Esophagus (tissue), 2 donors: ENCODE measurements around the gene FAM83C. TPM values are rescaled to one million over a fixed set of nuclear protein-coding genes. Genes with fewer than 3 reads are reported as not detected.

Source experiments
- H3K27ac ChIP-seq, 2 donors: one replicate each; pipeline ENCODE4 v1.5.1; 2013; ENCODE audit warnings: low read depth in 2 of 2, mild to moderate bottlenecking in 2 of 2, inconsistent platforms in 1 of 2, low read length in 1 of 2, moderate library complexity in 1 of 2
- H3K27me3 ChIP-seq, 2 donors: one replicate each; pipeline ENCODE4 v1.6.1; 2013; ENCODE audit warnings: low read length in 2 of 2, control low read depth in 1 of 2, mild to moderate bottlenecking in 1 of 2; ENCODE audit not compliant: insufficient read depth in 2 of 2, control insufficient read depth in 1 of 2
- H3K36me3 ChIP-seq, 2 donors: one replicate each; pipeline ENCODE4 v1.6.1; 2013; ENCODE audit warnings: low read length in 1 of 2; ENCODE audit not compliant: control insufficient read depth in 2 of 2, insufficient read depth in 2 of 2
- H3K4me1 ChIP-seq, 2 donors: one replicate each; pipeline ENCODE4 v1.6.1; 2013; ENCODE audit warnings: low read length in 1 of 2; ENCODE audit not compliant: control insufficient read depth in 2 of 2, insufficient read depth in 2 of 2
- H3K4me3 ChIP-seq, 2 donors: one replicate each; pipeline ENCODE4 v1.5.1; 2013; ENCODE audit warnings: low read length in 2 of 2, mild to moderate bottlenecking in 2 of 2, low read depth in 1 of 2, moderate library complexity in 1 of 2
- H3K9me3 ChIP-seq, 2 donors: one replicate each; pipeline ENCODE4 v1.6.1; 2013; ENCODE audit warnings: mild to moderate bottlenecking in 2 of 2, low read depth in 1 of 2, low read length in 1 of 2, moderate library complexity in 1 of 2; ENCODE audit not compliant: control insufficient read depth in 2 of 2, insufficient read depth in 1 of 2
- WGBS, 2 donors: extraction: QIAGEN DNeasy Blood & Tissue Kit; methylation state at CpG; one replicate each; pipeline ENCODE4 v1.1.7; 2013; 5-methylcytosine and 5-hydroxymethylcytosine counted together
- polyA plus RNA-seq, 2 donors: library from polyadenylated mRNA; stranded (reverse); fragments of 200-250 nt; gene quantifications; one replicate each; pipeline ENCODE4 v1.2.3, GENCODE V29; 2013
- donor health status: healthy with polysubstance abuse.
- donor health status: Bipolar disorder and iron deficiency.

FAM83C gene
- polyA plus RNA-seq, 2 donors: 32.3 to 35.9 TPM

DNA sequence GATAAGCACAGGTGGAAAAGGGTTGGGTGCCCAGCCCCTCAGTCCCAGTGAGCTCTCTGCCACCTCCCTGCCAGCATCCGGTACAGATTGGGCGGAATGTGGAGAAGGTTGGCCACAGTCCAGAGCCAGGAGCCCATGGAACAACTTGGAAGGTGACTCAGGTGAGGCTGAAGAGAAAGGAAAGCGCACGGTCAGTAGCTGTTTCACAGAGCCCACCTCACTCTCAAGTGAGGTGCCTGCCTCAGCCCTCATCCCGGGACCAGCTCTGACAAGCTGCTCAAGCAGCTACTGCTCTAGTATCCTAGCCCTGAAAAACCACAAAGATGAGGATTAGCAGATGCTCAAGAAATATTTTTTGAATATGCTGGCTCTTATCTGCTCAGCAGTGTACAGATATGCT, 13.2 kb downstream of the FAM83C start:
- WGBS, 2 donors: 78 to 85% methylated on average over 5 of the region's 5 CpGs
- H3K4me1 ChIP-seq: peaks cover 5 to 10% of the 10 kb centered on the region in 2 donors
- H3K9me3 ChIP-seq: no peaks in the 10 kb centered on the region
- H3K27ac ChIP-seq: peak overlapping the region; percentile 97 to 99
- H3K36me3 ChIP-seq: peaks cover 10 to 28% of the 10 kb centered on the region in 2 donors
- H3K4me3 ChIP-seq: no peak overlapping the region
- no peaks in the 10 kb centered on the region for H3K27me3 ChIP-seq

DNA sequence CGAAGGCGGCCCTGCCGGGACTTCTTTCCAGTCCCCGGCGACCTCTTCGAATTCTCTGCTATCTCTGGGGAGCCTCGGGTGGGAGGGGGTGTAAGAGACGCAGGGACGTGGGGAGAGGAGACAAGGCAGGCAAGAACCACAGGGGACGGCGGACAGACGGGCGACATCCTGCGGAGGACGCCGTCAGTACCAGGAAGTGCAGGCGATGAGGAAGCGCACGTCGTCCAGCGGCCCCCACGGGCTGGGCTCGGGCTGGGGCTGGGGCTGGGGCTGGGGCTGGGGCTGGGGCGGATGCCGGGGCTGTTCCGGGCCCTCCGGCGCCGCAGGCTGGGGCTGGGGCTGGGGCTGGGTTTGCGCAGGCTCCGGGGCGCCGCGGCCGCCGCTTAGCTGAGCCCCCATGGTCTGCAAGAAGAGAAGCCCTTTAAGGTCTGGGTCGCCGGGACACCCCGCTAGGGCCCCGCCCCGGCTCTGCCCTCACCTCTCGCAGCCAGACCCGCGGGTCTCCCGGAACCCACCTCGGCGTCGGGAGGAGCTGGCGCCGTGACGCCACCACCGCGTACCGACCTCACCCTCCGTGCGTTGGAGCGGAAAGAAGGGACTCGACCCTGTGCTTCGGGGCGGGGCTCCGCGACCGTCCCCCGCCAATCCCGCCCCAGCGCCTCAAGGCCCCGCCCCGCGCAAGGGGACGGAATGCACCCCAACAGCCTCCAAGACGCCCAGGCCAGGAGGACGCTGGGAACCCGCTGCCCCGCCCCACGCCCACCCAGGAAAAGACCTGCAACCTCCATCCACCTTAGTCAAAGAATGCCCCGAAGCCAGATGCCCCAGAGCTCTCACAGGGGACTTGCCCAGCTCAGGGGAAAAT, 14.5 kb downstream of the FAM83C start, which contains the start of gene MMP24OS:
MMP24OS (minus strand) TSS at position 592 of the 865 bp plus-strand sequence; CDS start at position 399, 193 bp downstream.
- WGBS, 2 donors: 1% methylated on average over 68 to 76 of the region's 76 CpGs
- H3K27ac ChIP-seq: peak within 1 kb of the TSS; percentile 97 to 99
- H3K36me3 ChIP-seq: peaks cover 10 to 34% of the 10 kb centered on the region in 2 donors
- H3K4me3 ChIP-seq: peak within 1 kb of the TSS; percentile 65 to 79
- H3K4me1 ChIP-seq: peaks cover 5 to 10% of the 10 kb centered on the region in 2 donors
- no peaks in the 10 kb centered on the region for H3K27me3 ChIP-seq
- H3K9me3 ChIP-seq: no peaks in the 10 kb centered on the region

DNA sequence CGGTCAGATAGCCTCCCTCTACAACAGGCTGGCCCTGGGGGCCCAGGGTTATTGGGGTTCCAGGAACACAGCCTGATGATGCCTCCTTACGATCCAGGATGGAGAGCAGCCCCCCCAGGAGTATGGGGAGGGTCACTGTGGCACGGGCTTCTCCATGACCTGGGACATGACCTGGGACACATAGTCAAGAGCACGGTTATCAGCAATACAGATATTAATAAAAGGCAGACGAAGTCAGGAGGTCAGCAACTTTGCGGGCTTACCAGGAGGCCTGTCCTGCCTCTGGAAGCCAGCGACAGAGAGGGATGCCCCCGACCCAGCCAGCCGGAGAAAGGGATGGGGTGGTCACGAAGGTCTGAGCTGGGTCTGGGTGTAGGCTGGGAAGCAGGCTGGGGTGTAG, 15.1 kb downstream of the FAM83C start:
- no peaks in the 10 kb centered on the region for H3K27me3 ChIP-seq
- peaks cover 5 to 10% of the 10 kb centered on the region in 2 donors for H3K4me1 ChIP-seq
- peaks cover 10 to 34% of the 10 kb centered on the region in 2 donors for H3K36me3 ChIP-seq
- H3K9me3 ChIP-seq: no peaks in the 10 kb centered on the region
- H3K4me3 ChIP-seq: peak overlapping the region; percentile 65 to 79
- WGBS, 2 donors: 10% methylated on average over 10 of the region's 10 CpGs
- H3K27ac ChIP-seq: peak overlapping the region; percentile 97 to 99

DNA sequence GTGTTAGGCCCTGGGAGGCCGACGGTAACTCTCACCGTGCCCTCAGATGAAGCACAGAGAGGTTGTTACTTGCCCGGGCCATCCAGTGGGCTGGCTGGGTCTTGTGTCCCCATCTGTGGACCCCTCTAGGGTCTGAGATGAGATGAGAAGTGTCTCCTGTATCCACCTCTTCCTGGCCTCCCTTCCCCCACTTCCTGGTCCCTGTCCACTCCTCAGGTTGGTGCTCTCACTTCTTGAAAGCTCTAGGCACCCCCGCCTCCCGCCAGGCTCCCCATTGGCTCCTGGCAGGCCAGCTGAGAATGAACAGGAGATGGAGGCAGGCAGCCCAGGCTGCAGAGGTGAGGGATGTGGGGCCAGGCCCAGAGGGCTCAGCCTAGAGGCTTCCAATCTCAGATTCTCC, 15.8 kb downstream of the FAM83C start:
- peak overlapping the region in 1 of 2 donors; percentile 48 for H3K27ac ChIP-seq

DNA sequence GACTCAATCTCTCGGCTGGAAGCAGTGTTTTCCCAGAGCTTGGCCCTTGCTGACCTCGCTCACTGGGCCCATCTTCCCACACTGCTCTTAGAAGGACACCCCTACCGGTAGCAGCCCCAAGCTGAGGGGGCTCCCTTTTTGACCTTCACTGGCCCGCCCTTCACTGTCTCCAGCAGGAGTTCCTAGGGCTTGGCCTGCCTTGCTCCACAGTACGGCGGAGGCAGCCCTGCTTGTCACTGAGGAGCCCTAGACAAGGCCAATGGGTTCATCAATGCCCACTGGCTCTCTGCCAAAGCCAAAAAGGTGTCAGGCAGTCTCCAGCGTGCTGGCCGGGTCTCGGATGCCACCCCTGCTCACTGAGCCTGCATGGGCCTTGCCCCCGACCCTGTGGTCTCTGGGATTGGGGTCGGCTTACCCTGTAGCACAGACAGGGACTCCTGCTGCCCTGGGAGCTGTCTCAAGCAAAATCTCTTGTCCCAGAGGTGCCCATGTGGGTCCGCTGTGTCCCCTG, 16.4 kb downstream of the FAM83C start:
- Histone ChIP-seq H3K27ac (no peak overlapping the region), H3K4me1 (peaks cover 2 to 10% of the 10 kb centered on the region in 2 donors), H3K4me3 (no peak overlapping the region), H3K27me3 (no peaks in the 10 kb centered on the region), H3K9me3 (no peaks in the 10 kb centered on the region), H3K36me3 (peaks cover 10 to 44% of the 10 kb centered on the region in 2 donors)
- 87 to 89% methylated on average over 12 of the region's 12 CpGs for WGBS, 2 donors

More for the DNA sequence above, 15.8 kb downstream of the FAM83C start:
- Histone ChIP-seq H3K36me3 (peaks cover 10 to 39% of the 10 kb centered on the region in 2 donors), H3K4me1 (peaks cover 3 to 10% of the 10 kb centered on the region in 2 donors), H3K9me3 (no peaks in the 10 kb centered on the region), H3K27me3 (no peaks in the 10 kb centered on the region), H3K4me3 (no peak overlapping the region)
- WGBS, 2 donors: 88 to 91% methylated on average over 6 of the region's 6 CpGs

DNA sequence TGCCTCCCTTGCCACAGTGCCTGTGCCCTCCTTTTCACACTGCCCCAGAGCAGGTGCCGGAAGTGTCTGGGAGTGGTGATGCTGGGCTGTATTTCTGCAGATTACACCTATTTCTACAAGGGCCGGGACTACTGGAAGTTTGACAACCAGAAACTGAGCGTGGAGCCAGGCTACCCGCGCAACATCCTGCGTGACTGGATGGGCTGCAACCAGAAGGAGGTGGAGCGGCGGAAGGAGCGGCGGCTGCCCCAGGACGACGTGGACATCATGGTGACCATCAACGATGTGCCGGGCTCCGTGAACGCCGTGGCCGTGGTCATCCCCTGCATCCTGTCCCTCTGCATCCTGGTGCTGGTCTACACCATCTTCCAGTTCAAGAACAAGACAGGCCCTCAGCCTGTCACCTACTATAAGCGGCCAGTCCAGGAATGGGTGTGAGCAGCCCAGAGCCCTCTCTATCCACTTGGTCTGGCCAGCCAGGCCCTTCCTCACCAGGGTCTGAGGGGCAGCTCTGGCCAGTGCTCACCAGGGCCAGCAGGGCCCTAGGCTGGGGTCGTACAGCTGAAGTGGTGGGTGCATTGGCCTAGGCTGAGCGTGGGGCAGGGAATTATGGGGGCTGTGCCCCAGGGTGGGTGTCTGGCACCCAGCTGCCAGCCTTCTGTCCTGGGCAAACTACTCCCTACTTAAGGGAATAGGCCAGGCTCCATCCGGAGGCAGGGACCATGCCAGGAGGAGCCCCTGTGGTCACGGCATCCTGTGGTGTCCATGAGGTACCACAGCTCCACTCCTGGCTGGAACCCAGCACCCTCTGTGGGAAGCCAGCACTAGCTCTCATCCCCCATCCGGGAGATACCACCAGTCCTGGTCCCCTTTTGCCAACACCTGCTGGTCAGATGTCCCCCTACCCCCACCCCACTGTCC, 17.8 kb downstream of the FAM83C start:
- H3K27me3 ChIP-seq: no peaks in the 10 kb centered on the region
- H3K27ac ChIP-seq: no peak overlapping the region
- H3K4me3 ChIP-seq: no peak overlapping the region
- no peaks in the 10 kb centered on the region for H3K9me3 ChIP-seq
- H3K36me3 ChIP-seq: peaks cover under 1 to 44% of the 10 kb centered on the region in 2 donors
- H3K4me1 ChIP-seq: peaks cover 2 to 7% of the 10 kb centered on the region in 2 donors
- WGBS, 2 donors: 91 to 93% methylated on average over 24 of the region's 24 CpGs

DNA sequence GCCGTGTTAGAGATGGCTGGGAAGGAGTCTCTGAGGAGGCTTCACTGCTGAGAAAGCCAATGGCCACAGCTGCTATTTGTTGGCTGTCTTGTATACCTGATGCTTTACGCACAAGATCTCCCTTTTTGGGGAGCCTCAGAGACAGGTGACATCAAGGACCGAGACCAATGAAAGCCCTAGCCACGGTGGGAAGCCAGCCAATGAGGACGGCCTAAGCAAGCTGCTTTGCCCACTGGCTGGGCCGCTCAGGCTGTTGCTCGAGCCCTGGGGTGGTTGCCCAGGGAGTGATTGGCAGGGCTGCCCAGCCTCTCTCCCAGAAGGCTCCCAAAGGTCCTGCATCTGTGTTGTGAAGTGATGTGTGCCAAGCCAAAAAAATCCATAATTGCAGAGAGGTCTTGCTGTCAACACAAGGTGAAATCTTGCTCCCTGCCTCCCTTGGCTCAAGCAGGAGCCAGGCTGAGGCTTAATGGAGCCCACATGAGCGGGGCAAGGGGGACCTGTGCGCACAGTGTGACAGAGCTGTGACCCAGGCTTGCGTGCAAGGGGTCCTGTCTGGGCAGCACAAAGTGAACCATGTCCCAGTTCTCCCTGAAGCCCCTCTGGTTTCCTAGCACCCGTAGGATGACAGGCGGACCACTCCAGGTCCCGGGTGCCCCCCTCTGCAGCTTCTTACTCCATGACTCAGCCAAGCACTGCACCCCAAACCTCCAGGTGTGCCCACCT, 18.6 kb downstream of the FAM83C start:
- no peaks in the 10 kb centered on the region for H3K27me3 ChIP-seq
- peaks cover 2 to 7% of the 10 kb centered on the region in 2 donors for H3K4me1 ChIP-seq
- no peak overlapping the region for H3K4me3 ChIP-seq
- H3K9me3 ChIP-seq: no peaks in the 10 kb centered on the region
- H3K36me3 ChIP-seq: peaks cover 0 to 36% of the 10 kb centered on the region in 2 donors
- H3K27ac ChIP-seq: no peak overlapping the region
- 80 to 84% methylated on average over 13 of the region's 13 CpGs for WGBS, 2 donors

DNA sequence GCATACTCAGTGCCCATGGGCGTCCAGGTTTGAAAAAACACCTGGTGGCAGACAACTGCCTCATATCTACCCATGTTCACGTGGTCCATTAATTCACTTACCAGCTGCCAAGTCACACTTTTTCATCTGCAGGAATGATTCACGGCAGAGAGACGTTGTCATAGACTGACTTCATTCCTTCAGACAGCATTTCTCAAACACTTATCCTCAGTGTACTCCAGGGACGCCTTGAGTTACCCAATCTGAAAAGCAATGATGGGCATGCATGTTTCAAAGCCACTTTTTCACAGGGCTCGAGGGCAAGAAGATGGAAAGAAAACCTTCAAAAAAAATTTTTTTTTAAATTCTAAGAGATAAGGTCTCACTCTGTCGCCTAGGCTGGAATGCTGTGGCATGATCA, 20.3 kb downstream of the FAM83C start:
- peaks cover 2 to 7% of the 10 kb centered on the region in 2 donors for H3K4me1 ChIP-seq
- H3K9me3 ChIP-seq: no peaks in the 10 kb centered on the region
- H3K27ac ChIP-seq: no peak overlapping the region
- H3K27me3 ChIP-seq: no peaks in the 10 kb centered on the region
- no peak overlapping the region for H3K4me3 ChIP-seq
- WGBS, 2 donors: 71 to 81% methylated on average over 7 of the region's 7 CpGs
- peaks cover 0 to 43% of the 10 kb centered on the region in 2 donors for H3K36me3 ChIP-seq
